ENCODE data around the gene EMX2. TPM values are rescaled to one million over a fixed set of nuclear protein-coding genes. Genes with fewer than 3 reads are reported as not detected.

Gene EMX2
- total and polyA plus RNA-seq, 8 donors = 0.17 to 1.4 (median 0.33) TPM; not detected in 2

GRCh38 chr10:117499248-117500105, 43.1 kb upstream of the EMX2 start:
- ATAC-seq (no peak), DNase-seq (no peak)
- H3K27ac ChIP-seq = no peak overlapping the region
- no peak overlapping the region for H3K4me3 ChIP-seq
- intact Hi-C loops (cut with DNase I) = loop anchor here in 1 of 2 donors (5.0 kb wide), 1 partner anchor 743 kb away; no protein-coding TSS in a partner anchor
- TF ChIP-seq CTCF (IDR thresholded peaks at IDR 0.05) = no peak
- no peaks in the 10 kb centered on the region for H3K9me3 ChIP-seq
- peaks cover 9 to 60% of the 10 kb centered on the region in 2 donors for H3K27me3 ChIP-seq
- H3K36me3 ChIP-seq = no peaks in the 10 kb centered on the region
- no peaks in the 10 kb centered on the region for H3K4me1 ChIP-seq

GRCh38 chr10:117500456-117500855, 42.1 kb upstream of the EMX2 start:
- H3K27me3 ChIP-seq = peaks cover under 1 to 60% of the 10 kb centered on the region in 2 donors
- DNase-seq (no peak), ATAC-seq (no peak)
- no peak overlapping the region for H3K4me3 ChIP-seq
- intact Hi-C loops (cut with DNase I) = no loop called here
- H3K27ac ChIP-seq = no peak overlapping the region
- no peak for TF ChIP-seq CTCF (IDR thresholded peaks at IDR 0.05)
- no peaks in the 10 kb centered on the region for H3K36me3 ChIP-seq
- no peaks in the 10 kb centered on the region for H3K9me3 ChIP-seq
- no peaks in the 10 kb centered on the region for H3K4me1 ChIP-seq

GRCh38 chr10:117501460-117502035, 41.0 kb upstream of the EMX2 start:
- Histone ChIP-seq H3K4me1 (no peaks in the 10 kb centered on the region), H3K27ac (no peak overlapping the region), H3K36me3 (no peaks in the 10 kb centered on the region), H3K4me3 (no peak overlapping the region), H3K27me3 (peaks cover 0 to 63% of the 10 kb centered on the region in 2 donors), H3K9me3 (no peaks in the 10 kb centered on the region)
- ATAC-seq (no peak), DNase-seq (no peak)
- intact Hi-C loops (cut with DNase I) = no loop called here
- TF ChIP-seq CTCF (IDR thresholded peaks at IDR 0.05) = no peak

GRCh38 chr10:117502421-117503243, 39.9 kb upstream of the EMX2 start:
- no peak overlapping the region for H3K4me3 ChIP-seq
- intact Hi-C loops (cut with DNase I) = no loop called here
- no peak overlapping the region for H3K27ac ChIP-seq
- H3K4me1 ChIP-seq = no peaks in the 10 kb centered on the region
- H3K36me3 ChIP-seq = no peaks in the 10 kb centered on the region
- no peaks in the 10 kb centered on the region for H3K9me3 ChIP-seq
- DNase-seq (no peak), ATAC-seq (no peak)
- no peak for TF ChIP-seq CTCF (IDR thresholded peaks at IDR 0.05)
- peaks cover 0 to 68% of the 10 kb centered on the region in 2 donors for H3K27me3 ChIP-seq
